HG02623 (cell line): ENCODE measurements around the gene HS6ST1.

Experiments used
- ATAC-seq: cut with Tn5 transposase; IDR thresholded peaks from one replicate; pipeline ENCODE4 v1.9.1; 2021; ENCODE audit warnings: moderate library complexity; ENCODE audit not compliant: unreplicated experiment

Gene HS6ST1

DNA sequence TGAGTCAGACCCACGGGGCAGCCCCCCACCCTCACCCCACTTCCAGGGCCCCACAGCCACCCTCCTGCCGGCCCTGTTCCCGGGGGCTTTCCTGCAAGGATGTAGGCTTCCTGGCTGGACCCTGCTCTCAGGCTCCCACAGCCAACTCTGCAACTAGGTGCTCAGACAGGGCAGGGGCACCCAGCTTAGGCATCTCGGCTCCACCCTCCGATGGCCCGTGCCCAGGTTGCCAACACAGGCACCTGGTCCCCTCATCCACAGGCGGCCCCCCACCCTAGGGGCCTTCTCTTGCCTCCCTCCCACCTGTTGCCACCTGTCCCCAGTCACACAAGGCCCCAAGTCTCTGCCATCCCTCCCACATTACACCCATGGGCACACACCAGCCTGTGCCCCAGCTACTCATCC lies 34.6 kb downstream of the HS6ST1 start:
- ATAC-seq, result no peak

DNA sequence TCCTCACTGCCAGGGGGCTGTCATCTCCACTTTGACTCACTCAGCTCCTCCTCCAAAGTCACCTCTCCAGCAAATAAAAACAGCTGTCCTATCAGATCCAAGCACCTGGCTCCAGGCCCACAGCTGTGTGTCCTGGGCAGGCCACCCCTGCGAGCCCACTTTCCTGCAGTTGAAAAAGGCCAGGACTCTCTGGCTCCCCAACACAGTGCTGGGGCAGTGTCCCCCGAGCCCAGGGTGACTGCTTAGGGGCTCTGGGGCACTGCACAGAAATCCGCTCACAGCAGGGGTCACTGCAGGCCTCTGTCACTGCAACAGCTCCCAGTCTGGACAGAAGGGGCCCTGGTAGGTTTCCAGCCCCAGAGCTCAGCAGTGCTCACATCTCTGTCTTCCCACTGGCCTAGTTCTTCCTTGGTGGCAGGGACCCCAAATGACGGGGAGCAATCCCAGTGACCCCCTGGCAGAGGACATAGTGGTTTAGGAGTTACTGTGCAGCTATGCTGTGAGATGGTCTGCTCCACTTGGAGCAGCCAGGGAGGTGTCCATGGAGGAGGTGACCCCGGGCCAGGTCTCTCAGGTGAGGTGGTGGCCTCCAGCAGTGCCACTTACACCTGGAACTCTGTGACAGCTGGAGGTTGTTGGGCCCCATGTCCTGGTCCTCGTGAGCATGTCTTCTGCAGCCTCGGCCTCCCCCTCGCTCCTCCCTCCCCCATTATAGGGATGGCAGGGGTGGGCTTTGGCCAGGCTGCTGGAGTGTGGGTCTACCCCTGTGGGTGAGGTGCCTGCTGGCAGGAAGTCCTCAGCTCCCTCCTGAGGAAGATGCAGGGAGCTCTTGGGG lies 35.5 kb downstream of the HS6ST1 start:
- ATAC-seq, result no peak

DNA sequence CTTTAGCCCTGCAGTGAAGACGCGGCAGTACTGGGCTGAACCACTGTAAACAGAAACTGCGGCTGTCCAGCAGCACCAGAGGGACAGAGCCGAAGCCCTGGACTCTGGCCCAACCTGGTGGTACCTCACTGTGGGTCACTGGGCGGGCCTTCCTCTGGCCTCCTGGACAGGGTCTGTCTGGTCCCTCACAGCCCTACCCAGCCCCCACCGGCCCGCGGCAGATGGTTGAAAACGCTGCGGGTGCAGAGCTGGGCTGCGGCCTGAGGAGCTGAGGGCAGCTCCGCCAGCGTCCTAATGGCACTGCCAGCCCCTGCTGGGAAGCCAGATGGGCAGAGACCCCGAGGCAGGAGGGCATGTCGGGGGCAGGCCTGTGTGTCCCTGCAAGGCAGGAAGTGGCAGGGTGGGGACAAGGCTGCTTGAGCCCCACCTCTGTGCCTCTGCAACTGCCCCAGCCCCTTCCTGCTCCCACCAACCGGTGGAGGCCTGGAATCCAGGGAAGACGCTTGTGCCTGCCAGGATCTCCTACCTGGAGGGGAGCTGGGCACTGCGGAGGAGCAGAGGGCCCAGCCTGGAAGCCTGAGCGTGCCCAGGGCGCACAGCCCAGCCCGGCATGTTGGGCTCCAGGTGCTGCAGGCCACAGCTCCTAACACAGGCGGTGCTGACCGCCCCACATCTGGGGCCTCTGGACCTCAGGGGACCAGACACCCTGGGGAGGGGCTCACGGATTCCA lies 36.3 kb downstream of the HS6ST1 start:
- no peak for ATAC-seq

DNA sequence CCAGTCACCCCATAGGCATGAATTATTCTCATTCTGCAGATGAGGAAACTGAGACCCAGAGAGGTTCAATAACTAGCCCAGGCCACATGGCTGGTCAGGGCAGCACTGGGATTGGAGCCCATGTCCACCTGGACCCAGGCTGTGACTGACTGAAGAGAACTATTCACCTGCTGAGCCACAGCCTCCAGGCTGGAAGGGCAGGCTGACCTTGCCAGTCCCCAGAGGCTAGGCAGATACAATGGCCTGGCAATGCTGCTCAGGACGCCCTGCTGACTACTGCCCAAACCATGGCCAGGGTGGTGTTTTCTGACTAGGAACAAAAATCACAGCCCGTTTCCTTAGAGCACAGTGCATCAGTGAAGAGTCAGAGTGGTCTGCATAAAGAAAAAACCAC lies 36.8 kb downstream of the HS6ST1 start:
- no peak for ATAC-seq

DNA sequence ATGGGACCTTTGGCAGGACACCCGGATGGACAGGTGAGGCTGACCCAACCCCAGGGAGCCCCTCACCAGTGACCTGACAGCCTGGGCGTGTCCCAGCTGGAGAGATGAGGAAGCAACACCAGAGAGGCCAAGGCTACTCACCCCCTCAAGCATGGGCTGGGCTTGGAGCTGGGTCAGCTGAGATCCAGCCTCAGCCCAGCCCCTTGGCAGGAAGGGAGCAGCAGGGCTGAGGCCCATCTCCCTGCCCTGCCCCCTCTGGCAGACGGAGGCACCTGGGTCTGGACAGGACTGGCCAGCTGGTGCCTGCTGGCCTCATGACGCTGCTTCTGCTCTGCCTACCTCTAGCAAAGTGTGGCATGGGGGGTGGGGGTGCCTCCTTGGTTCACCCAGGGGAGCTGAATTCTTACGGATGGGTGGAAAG lies 37.8 kb downstream of the HS6ST1 start:
- no peak for ATAC-seq

DNA sequence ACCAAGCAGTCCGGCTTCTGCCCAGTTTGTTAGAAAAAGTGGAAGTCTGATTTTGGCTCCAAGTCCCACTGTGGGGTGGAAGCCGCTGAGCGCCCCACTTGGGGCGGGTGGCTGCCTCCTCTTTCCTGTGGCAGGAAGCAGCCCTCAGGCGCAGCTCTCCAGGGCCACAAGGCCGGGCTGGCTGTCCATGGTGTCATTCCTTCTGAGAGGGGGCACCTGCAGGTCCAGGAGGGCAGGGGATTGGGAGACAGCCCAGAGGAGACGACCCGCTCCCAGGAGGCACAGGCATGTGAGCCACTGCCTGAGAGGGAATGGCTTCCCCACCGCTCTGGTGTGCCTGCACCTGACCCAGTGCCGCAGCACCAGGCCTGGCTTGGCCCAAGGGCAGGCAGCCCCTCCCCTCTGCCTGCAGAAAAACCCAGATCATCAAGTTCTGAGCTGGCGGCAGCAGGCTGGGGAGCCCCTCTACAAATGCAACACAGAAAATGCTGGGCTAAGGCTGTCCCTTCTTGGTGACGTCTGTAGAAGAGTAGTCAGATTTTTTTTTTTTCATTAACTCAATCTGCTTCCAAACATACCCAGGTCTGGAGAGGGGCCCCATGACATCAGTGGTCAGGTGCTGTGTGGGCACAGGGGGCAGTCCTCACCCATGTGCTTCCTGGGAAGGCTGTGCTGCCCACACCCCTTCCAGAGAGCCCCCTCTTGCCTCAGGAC lies 38.4 kb downstream of the HS6ST1 start:
- ATAC-seq, result no peak

DNA sequence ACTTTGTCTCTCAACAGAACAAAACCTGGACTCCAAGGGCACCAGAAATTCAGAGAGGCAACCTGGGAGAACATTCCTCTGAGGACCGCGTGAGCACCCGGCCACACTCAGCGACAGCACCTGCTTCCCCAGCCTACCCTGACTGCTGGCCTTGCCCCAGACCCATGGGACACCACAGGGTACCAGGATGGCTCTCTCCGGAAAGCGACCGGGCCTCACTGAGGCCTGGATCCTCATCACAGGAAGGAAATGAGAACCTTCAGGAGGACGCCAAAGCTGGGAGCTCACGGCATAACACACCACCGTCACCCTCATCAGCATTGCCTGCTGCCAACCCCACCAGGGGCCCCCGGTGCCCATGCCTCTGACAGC lies 38.9 kb downstream of the HS6ST1 start:
- ATAC-seq, result no peak

DNA sequence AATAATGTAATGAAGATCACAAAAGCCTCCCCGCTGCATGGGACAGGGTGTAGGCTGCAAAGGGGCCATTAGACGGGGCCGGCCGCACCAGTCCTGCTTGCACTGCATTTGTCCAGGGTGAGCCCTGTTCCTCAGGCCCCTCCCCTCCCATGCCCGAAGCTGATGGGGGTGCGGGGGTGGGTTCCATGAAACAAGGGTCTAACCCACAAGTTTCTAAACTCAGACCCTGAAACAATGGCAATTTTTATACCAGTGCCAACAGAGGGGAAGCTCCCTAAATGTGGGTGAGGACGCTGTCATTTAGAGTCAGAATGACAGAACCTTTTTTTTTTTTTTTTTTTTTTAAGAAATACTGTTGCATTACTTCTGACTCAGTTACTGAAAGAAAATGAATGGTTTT lies 39.7 kb downstream of the HS6ST1 start:
- ATAC-seq, result no peak

DNA sequence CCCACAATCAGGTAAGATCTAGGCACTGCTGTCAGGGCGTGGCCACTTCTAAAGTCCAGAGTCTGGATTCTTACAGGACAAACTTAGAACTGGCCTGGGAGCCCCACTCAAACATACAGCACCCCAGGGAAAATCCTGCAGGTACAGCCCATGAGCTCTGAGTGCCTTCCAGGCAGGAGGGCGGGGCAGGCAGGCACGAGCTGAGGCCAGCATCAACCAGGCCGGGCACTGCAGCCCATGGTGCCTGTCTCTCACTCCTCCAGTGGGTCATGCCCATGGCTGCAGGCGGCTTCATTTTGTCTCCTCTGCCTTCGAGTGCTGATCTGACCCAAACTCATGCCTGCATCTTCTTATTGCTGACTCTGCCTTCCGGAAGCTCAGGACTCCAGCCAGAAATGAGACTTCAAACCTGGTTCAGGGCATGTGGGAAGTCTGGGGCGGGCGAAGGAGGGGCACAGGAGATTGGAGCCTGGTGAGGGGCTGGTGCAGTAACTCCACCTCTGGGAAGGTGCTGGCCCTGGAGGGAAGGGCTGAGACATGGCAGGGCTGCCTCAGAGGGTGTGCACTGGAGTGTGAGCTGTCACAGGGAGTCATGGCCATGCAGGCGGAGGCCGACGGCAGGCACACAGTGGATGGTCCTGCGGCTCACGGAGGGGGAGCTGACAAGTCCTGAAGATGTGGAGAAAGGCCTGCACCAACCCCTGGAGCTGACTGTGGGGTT lies 40.5 kb downstream of the HS6ST1 start:
- no peak for ATAC-seq

DNA sequence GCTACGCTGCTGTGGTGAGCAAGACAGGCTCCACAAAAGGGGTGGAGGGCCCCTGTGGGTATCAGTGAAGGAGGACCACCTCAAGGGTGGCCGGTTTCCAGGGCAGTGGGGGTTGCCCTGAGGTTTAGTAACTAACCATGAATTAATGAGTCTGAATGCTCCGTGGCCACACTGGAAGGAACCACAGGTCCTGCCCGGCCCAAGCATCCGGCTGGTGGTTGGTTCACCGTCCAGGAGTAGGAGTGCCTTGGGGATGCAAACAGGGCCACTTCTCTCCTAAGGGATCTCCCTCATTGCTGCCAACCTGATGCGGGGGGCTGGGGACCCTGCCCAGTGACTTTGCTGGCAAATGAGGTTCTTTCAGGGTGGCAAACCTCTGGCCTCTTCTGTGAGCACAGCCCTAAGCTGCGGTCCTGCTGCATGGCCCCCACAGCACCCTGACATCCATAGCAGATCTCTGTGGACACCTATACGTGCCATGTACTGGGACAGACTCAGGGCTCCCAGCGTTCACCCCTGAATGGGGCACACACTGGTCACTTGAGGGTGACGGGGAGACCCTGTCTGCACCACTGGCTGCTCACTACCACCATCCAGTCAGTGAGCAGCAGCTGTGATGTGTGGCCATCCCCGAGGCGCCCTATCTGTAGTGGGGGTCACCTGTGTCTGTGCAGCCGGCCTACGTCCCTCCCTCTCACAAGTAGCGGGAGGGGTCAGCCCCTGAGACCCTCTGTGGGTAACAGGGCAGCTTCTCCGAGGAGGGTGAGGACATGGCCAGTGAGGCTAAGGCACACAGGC lies 41.6 kb downstream of the HS6ST1 start:
- ATAC-seq, result no peak

DNA sequence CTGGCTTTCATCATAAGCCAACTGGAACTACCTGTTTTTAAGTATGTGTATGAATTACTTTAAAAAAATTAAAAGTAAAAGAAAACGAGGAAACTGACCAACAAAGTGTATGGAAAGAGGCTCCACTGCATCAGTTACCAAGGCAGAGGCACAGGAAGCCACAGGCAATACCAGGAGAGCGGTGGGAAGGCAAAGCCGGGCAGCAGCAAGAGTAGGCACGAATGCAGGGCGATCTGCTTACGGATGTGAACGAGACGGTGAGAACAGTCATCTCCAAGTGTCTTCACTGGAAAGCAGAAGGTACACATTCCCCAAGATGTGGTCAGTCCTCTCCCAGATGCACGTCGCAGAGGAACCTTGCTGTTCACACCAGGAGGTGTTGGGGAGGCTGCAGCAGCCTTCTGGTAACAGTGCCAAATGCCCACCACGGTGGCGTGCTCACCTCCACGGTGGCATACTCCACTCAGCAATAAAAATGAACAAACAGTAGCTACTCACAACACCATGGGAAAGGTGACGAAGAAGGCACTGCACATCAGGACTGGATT lies 43.1 kb downstream of the HS6ST1 start:
- ATAC-seq, result no peak

DNA sequence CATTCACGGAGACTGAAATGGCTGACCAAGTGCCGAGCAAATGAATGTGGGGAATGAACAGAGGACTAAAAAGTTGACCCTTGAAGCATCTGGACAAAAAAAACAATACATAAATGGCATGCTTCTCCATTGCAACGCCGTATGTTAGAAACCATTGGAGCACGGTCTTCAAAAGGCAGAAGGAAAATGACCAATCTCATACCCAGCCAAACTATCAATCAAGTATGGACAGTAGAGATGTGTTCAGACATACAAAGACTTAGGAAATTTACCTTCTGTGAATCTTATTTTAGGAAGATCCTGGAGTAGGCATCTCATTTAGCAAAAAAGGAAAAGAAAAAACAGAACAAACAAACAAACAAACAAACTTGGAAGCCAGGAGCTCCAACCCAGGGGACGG lies 44.5 kb downstream of the HS6ST1 start:
- ATAC-seq, result no peak

DNA sequence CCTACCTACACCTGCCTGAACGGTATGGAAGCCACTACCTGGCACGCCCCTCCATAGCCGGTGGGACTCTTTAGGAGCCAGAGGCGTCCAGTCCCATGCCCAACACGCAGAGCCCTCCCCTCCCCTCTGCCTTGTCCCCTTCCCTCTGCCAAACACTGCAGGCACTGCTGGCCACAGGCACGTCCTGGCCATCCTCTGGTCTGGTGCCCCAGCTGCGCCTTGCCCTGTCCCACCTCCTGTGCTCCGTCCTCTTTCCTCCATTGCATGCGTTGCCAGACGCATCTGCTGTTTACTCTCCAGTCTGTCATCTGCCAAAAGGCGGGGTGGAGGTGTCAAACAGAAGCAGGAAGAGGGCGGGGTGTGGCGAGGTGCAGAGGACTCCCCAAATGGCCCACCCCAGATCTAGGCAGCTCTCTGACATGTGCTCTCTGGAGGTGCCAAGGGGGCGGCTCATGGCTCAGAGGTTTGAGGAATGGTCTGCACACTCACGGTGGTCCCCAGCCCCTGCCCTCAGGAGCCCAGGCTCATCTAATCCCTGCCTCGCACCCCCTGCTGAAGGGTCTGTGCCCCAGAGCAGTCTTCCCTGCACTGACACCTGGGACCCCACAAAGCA lies 45.1 kb downstream of the HS6ST1 start:
- no peak for ATAC-seq

DNA sequence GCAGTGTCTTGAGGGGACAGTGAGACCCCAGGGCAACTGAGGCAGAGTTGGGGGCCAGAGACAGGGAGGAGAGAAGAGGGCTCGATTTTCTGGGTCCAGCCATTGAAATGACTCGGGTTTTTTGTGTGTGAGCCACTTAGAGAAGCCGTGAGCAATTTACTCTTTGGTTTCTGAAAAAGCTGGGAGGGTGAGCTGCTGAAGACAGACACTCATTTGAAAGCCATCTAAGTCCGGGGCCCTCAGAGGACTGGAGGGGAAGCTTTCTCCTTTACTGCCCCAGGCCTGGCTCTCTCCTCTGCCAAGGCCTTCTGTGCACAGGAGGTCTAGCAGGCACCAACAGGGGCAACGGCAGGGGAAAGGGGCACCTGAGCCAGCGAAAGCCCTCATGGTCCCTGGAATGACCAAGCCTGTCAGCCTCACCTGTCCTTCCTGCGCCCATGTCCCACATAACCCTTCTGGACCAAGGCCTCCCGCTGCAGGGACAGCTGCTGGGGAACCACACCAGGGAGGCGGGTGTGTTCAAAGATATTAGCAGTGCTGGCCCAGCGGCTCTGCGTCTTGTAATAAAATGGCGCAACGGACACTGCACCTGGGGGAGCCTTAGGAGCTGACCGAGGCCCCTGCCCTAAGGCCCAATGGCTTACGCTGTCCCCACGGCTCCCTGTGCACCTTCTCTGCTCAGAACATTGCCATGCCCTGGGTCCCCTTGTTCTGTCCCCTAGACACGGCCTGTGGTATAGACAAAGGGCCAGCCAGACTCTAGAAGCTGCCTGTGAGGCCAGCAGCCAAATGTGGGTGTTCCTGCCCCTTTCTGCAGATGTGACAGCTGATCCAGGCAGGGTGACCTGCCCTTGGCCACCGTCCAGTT lies 45.8 kb downstream of the HS6ST1 start:
- ATAC-seq, result no peak

DNA sequence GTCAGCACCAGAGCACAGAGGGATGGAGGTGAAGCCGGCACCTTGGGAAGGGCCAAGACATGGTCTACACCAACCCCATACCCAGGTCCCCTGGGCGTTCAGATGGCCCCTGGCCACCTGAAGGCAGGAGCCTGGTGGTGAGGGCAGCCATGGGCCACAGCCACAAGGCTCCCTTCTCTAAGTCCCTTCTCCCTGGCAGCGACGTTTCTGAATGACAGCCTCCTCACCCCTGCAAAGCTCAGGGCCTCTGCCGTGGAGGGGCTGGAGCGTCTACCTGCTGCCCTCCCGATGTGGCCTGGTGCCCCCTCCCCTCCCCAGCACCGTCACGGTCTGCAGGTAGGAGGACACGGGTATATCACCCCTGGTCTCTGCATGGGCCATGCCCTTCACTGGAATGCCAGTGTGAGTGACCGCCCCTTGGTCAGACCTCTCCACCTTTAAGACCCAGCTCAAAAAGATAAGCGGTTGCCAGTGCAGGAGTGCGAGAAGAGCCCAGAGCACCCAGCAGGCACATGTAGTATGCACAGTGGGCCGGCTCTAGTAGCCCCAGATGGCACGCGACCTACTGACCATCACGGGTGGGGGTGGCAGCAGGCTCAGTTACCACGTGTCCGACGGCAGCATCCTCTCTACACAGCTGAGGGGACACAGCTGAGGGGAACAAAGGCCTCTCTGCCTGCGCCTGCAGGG lies 46.6 kb downstream of the HS6ST1 start:
- no peak for ATAC-seq

DNA sequence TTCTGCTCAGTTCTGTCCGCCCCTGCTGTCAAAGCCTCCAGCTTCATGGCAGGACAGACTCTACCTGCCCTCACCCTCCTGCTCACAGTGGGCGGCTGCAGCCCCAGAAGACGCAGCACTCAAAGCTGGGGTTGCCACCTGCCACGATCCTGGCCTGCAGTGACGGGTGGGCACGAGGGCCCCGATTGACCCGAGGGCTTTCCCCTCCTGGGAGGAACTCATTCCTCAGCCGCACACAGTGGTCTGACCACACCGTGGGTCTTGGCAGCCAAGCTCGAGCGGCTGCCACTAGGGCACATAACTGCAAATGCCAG lies 47.1 kb downstream of the HS6ST1 start:
- no peak for ATAC-seq

DNA sequence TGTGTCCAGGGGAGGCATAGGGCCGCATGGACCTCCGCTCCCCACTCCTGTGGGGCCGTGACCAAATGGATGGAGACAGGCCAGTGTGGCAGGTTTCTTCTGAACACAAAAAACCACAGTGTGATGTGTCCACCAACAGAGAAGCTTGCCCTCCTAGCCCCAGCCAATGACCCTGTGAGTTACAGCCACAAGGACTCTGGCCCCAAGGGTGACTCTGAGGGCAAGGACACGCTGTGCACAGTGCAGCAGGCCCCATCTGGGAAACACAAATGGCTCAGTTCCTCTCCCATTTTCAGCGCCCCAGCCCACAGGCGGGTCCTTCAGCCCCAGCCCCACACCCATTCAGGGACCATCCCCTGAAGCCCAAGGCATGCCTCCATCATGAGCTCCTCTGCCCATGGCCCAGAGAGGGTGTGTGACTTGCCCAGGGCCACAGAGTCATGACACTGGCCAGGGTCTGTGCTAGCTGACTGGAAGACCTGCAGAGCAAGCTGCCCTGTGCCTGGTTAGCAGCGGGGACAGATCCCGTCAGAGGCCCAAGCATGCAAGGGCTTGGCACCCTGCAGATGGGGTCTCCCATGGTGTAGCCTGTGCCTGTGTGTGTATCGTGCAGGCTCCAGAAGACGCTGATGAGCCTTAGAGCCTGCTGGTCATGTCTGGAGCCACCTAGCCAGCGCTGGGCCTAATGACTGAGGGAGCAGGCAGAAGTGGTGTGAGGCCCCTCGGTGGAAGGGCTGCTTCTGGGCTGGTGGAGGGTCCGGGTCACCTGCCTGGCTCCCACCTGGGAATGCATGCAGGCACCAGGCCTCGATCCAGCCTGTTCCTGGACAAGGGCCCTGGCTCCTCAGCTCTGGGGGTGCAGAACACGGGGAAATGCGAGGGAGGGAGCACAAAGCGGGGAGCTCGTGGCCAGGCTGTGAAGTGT lies 47.7 kb downstream of the HS6ST1 start:
- ATAC-seq, result no peak
